AG04449 (cell line): ENCODE measurements around the gene BEST4.
A peak's percentile ranks its signal among the peaks of the same experiment; 100 is the strongest.

Experiments
- CTCF ChIA-PET: fragments of 350-600 bp; formaldehyde crosslinking; extraction: SDS; loops from one replicate; lab custom pipeline; 2021; ENCODE audit warnings: antibody characterized with exemption; lab: Yijun Ruan, JAX
- POLR2A ChIA-PET: fragments of 400-600, 350-600 bp; formaldehyde crosslinking; extraction: SDS; loops from one replicate; lab custom pipeline; 2020; ENCODE audit warnings: antibody characterized with exemption, inconsistent platforms; lab: Yijun Ruan, JAX
- DNase-seq: peaks from one replicate; pipeline ENCODE4 v3.0.0-alpha.2; 2010; ENCODE audit warnings: low read depth, low spot score
- H3K4me3 ChIP-seq: 2 replicates; pipeline ENCODE4 v1.5.1; 2011; ENCODE audit warnings: low read depth, mild to moderate bottlenecking, control low read depth, low read length
- CTCF ChIP-seq: IDR thresholded peaks from one replicate; pipeline ENCODE4 v1.5.1; 2011; ENCODE audit warnings: mild to moderate bottlenecking, moderate library complexity, low read length, control low read depth, inconsistent platforms; ENCODE audit not compliant: insufficient read depth; ENCODE audit errors: missing control alignments

The BEST4 gene

GRCh38 chr1:44805311-44806024 lies 17.5 kb upstream of the BEST4 start:
- ChIA-PET CTCF (interaction anchor here (0.6 kb wide), 1 partner anchor 25 kb away, joined by 3 read pairs; no protein-coding TSS in a partner anchor), POLR2A (interaction anchor here (4.9 kb wide), 1 partner anchor 13 kb away, joined by 63 read pairs; no protein-coding TSS in a partner anchor)
- no peak for TF ChIP-seq CTCF
- DNase-seq, result no peak
- no peak overlapping the region for H3K4me3 ChIP-seq

GRCh38 chr1:44803312-44804095 lies 15.5 kb upstream of the BEST4 start:
- ChIA-PET POLR2A (interaction anchor here (1.0 to 4.2 kb wide), 2 partner anchors 10 to 17 kb away, joined by 4 to 78 read pairs; no protein-coding TSS in a partner anchor), CTCF (no interaction called here)
- no peak for TF ChIP-seq CTCF
- no peak for DNase-seq
- H3K4me3 ChIP-seq, result no peak overlapping the region

- ChIA-PET CTCF (no interaction called here), POLR2A (interaction anchor here (1.0 to 4.2 kb wide), 3 partner anchors 10 to 72 kb away, joined by 3 to 78 read pairs (median 4); partner anchors contain the start of gene RNU5D-1)
- no peak for DNase-seq
Measured at GRCh38 chr1:44803062-44803311, 15.0 kb upstream of the BEST4 start.

GRCh38 chr1:44802306-44803061 lies 14.5 kb upstream of the BEST4 start:
- H3K4me3 ChIP-seq, result peak overlapping the region; percentile 86
- ChIA-PET POLR2A (interaction anchor here (0.9 to 4.2 kb wide), 4 partner anchors 11 to 208 kb away, joined by 3 to 78 read pairs (median 4); partner anchors contain the start of gene RNU5D-1), CTCF (no interaction called here)
- no peak for TF ChIP-seq CTCF
- no peak for DNase-seq

More at GRCh38 chr1:44803062-44803311, 15.0 kb upstream of the BEST4 start:
- TF ChIP-seq CTCF, result no peak
- H3K4me3 ChIP-seq, result no peak overlapping the region; the same call in 1 of the 2 replicates

- POLR2A ChIA-PET, result interaction anchor here (0.9 to 4.2 kb wide), 9 partner anchors 7 to 210 kb away, joined by 3 to 78 read pairs (median 13); partner anchors contain the start of genes BTBD19, HECTD3, RNU5D-1 and RPS8
- H3K4me3 ChIP-seq, result peak overlapping the region; percentile 86
- CTCF ChIA-PET, result interaction anchor here (1.6 to 1.9 kb wide), 2 partner anchors 11 kb away, joined by 11 to 17 read pairs; no protein-coding TSS in a partner anchor
- no peak for DNase-seq
- no peak for TF ChIP-seq CTCF
Measured at GRCh38 chr1:44801491-44802305, 13.7 kb upstream of the BEST4 start.
